ENCODE measurements around the gene ABL2. TPM values are rescaled to one million over a fixed set of nuclear protein-coding genes. Genes with fewer than 3 reads are reported as not detected.

Gene ABL2
- total RNA-seq, 8 experiments from 2014 or later: 12.3 to 26.6 (median 18.1) TPM

GRCh38 chr1:179094818-179095217, 134.7 kb downstream of the ABL2 start:
- no peak for ATAC-seq (replicated peaks in 6 of 8)
- 71 to 100% (median 75%) methylated on average over 1 to 5 of the region's 5 CpGs; no CpG with 5 or more reads in 3 of the 10 experiments for WGBS, 10 experiments

GRCh38 chr1:179092896-179093461, 136.5 kb downstream of the ABL2 start:
- ATAC-seq (replicated peaks in 6 of 8): no peak
- peaks cover 17 to 22% of the 10 kb centered on the region in 2 donors for H3K4me1 ChIP-seq (replicated peaks in 1 of 2)
- H3K27ac ChIP-seq: no peak overlapping the region
- 83 to 100% (median 91%) methylated on average over 1 to 7 of the region's 9 CpGs for WGBS, 10 experiments
- in situ Hi-C loops (cut with MboI; ENCODE audit: low pct_unique_long_range_greater_than_20kb in 2 of 9, low sequenced_read_pairs in 9 of 9, unreplicated experiment in 9 of 9): loop anchor here in 5 of 9 experiments (25.0 kb wide), 1 partner anchor 269 kb away; the partner anchor contains the start of gene AXDND1 (in 5 of the 5)
- H3K4me3 ChIP-seq: no peak overlapping the region

More at GRCh38 chr1:179094818-179095217, 134.7 kb downstream of the ABL2 start:
- Histone ChIP-seq H3K4me1 (replicated peaks in 1 of 2) (peaks cover 17 to 22% of the 10 kb centered on the region in 2 donors), H3K4me3 (no peak overlapping the region), H3K27ac (no peak overlapping the region)
- in situ Hi-C loops (cut with MboI; ENCODE audit: low pct_unique_long_range_greater_than_20kb in 2 of 9, low sequenced_read_pairs in 9 of 9, unreplicated experiment in 9 of 9): loop anchor here in 5 of 9 experiments (25.0 kb wide), 1 partner anchor 267 kb away; the partner anchor contains the start of gene AXDND1 (in 5 of the 5)

GRCh38 chr1:179091691-179092165, 137.7 kb downstream of the ABL2 start:
- peaks cover 17 to 22% of the 10 kb centered on the region in 2 donors for H3K4me1 ChIP-seq (replicated peaks in 1 of 2)
- no peak overlapping the region for H3K4me3 ChIP-seq
- in situ Hi-C loops (cut with MboI; ENCODE audit: low pct_unique_long_range_greater_than_20kb in 2 of 9, low sequenced_read_pairs in 9 of 9, unreplicated experiment in 9 of 9): loop anchor here in 5 of 9 experiments (25.0 kb wide), 1 partner anchor 271 kb away; the partner anchor contains the start of gene AXDND1 (in 5 of the 5)
- 31 to 100% (median 58%) methylated on average over 1 to 4 of the region's 5 CpGs; no CpG with 5 or more reads in 5 of the 10 experiments for WGBS, 10 experiments
- H3K27ac ChIP-seq: peak overlapping the region; percentile 27 to 84
- ATAC-seq (replicated peaks in 6 of 8): peak in 5 of 8 experiments; percentile 67 to 86 (median 84)

- 40 to 100% (median 83%) methylated on average over 1 to 3 of the region's 4 CpGs for WGBS, 10 experiments
- H3K4me1 ChIP-seq (replicated peaks in 1 of 2): peaks cover 17 to 22% of the 10 kb centered on the region in 2 donors
- H3K27ac ChIP-seq: peak overlapping the region in 1 of 2 donors; percentile 84
- in situ Hi-C loops (cut with MboI; ENCODE audit: low pct_unique_long_range_greater_than_20kb in 2 of 9, low sequenced_read_pairs in 9 of 9, unreplicated experiment in 9 of 9): loop anchor here in 5 of 9 experiments (25.0 kb wide), 1 partner anchor 271 kb away; the partner anchor contains the start of gene AXDND1 (in 5 of the 5)
- no peak overlapping the region for H3K4me3 ChIP-seq
- peak in 2 of 8 experiments; percentile 11 to 51 for ATAC-seq (replicated peaks in 6 of 8)
Observed at GRCh38 chr1:179090923-179091322, 138.6 kb downstream of the ABL2 start.

- in situ Hi-C loops (cut with MboI; ENCODE audit: low pct_unique_long_range_greater_than_20kb in 2 of 9, low sequenced_read_pairs in 9 of 9, unreplicated experiment in 9 of 9): loop anchor here in 5 of 9 experiments (25.0 kb wide), 1 partner anchor 272 kb away; the partner anchor contains the start of gene AXDND1 (in 5 of the 5)
- H3K27ac ChIP-seq: peak overlapping the region in 1 of 2 donors; percentile 84
- peaks cover 17 to 22% of the 10 kb centered on the region in 2 donors for H3K4me1 ChIP-seq (replicated peaks in 1 of 2)
- WGBS, 10 experiments: 33 to 85% (median 75%) methylated on average over 1 to 8 of the region's 8 CpGs; no CpG with 5 or more reads in 2 of the 10 experiments
- H3K4me3 ChIP-seq: no peak overlapping the region
- peak in 6 of 8 experiments; percentile 5 to 68 (median 32) for ATAC-seq (replicated peaks in 6 of 8)
Observed at GRCh38 chr1:179090522-179090921, 139.0 kb downstream of the ABL2 start.

- Histone ChIP-seq H3K27ac (no peak overlapping the region), H3K4me3 (no peak overlapping the region), H3K4me1 (replicated peaks in 1 of 2) (peaks cover 17 to 22% of the 10 kb centered on the region in 2 donors)
- 43 to 100% (median 82%) methylated on average over 1 to 10 of the region's 16 CpGs; no CpG with 5 or more reads in 5 of the 10 experiments for WGBS, 10 experiments
- ATAC-seq (replicated peaks in 6 of 8): peak in 1 of 8 experiments; percentile 39
- in situ Hi-C loops (cut with MboI; ENCODE audit: low pct_unique_long_range_greater_than_20kb in 2 of 9, low sequenced_read_pairs in 9 of 9, unreplicated experiment in 9 of 9): loop anchor here in 5 of 9 experiments (25.0 kb wide), 1 partner anchor 272 kb away; the partner anchor contains the start of gene AXDND1 (in 5 of the 5)
Observed at GRCh38 chr1:179089827-179090482, 139.5 kb downstream of the ABL2 start.

GRCh38 chr1:179087665-179088064, 141.8 kb downstream of the ABL2 start:
- in situ Hi-C loops (cut with MboI; ENCODE audit: low pct_unique_long_range_greater_than_20kb in 2 of 9, low sequenced_read_pairs in 9 of 9, unreplicated experiment in 9 of 9): loop anchor here in 5 of 9 experiments (25.0 kb wide), 1 partner anchor 275 kb away; the partner anchor contains the start of gene AXDND1 (in 5 of the 5)
- Histone ChIP-seq H3K4me3 (no peak overlapping the region), H3K27ac (no peak overlapping the region), H3K4me1 (replicated peaks in 1 of 2) (peaks cover 20 to 27% of the 10 kb centered on the region in 2 donors)
- no peak for ATAC-seq (replicated peaks in 6 of 8)
- 64% methylated on average over 6 of the region's 11 CpGs; no CpG with 5 or more reads in 9 of the 10 experiments for WGBS, 10 experiments

GRCh38 chr1:179083533-179083932, 145.9 kb downstream of the ABL2 start:
- 50 to 100% (median 100%) methylated on average over 1 to 7 of the region's 8 CpGs; no CpG with 5 or more reads in 5 of the 10 experiments for WGBS, 10 experiments
- H3K4me3 ChIP-seq: no peak overlapping the region
- in situ Hi-C loops (cut with MboI; ENCODE audit: low pct_unique_long_range_greater_than_20kb in 2 of 9, low sequenced_read_pairs in 9 of 9, unreplicated experiment in 9 of 9): loop anchor here in 5 of 9 experiments (25.0 kb wide), 1 partner anchor 279 kb away; the partner anchor contains the start of gene AXDND1 (in 5 of the 5)

GRCh38 chr1:179082999-179083335, 146.5 kb downstream of the ABL2 start:
- H3K4me3 ChIP-seq: peak overlapping the region; percentile 42 to 66 (median 61)
- in situ Hi-C loops (cut with MboI; ENCODE audit: low pct_unique_long_range_greater_than_20kb in 2 of 9, low sequenced_read_pairs in 9 of 9, unreplicated experiment in 9 of 9): loop anchor here in 5 of 9 experiments (25.0 kb wide), 1 partner anchor 279 kb away; the partner anchor contains the start of gene AXDND1 (in 5 of the 5)
- peaks cover 2 to 9% of the 10 kb centered on the region in 2 donors for H3K4me1 ChIP-seq (replicated peaks in 1 of 2)
- H3K27ac ChIP-seq: no peak overlapping the region
- no peak for ATAC-seq (replicated peaks in 6 of 8)
- 0 to 11% (median 0%) methylated on average over 1 to 3 of the region's 3 CpGs; no CpG with 5 or more reads in 7 of the 10 experiments for WGBS, 10 experiments

More at GRCh38 chr1:179083533-179083932, 145.9 kb downstream of the ABL2 start:
- H3K4me1 ChIP-seq (replicated peaks in 1 of 2): peaks cover 2 to 9% of the 10 kb centered on the region in 2 donors
- no peak for ATAC-seq (replicated peaks in 6 of 8)
- no peak overlapping the region for H3K27ac ChIP-seq

- Histone ChIP-seq H3K27ac (peak overlapping the region in 1 of 2 donors; percentile 8), H3K4me3 (peak overlapping the region; percentile 42 to 66 (median 61)), H3K4me1 (replicated peaks in 1 of 2) (peaks cover 2 to 9% of the 10 kb centered on the region in 2 donors)
- peak; percentile 37 to 67 (median 57) for ATAC-seq (replicated peaks in 6 of 8)
- 0 to 4% (median 1%) methylated on average over 4 to 13 of the region's 52 CpGs; no CpG with 5 or more reads in 4 of the 10 experiments for WGBS, 10 experiments
- in situ Hi-C loops (cut with MboI; ENCODE audit: low pct_unique_long_range_greater_than_20kb in 2 of 9, low sequenced_read_pairs in 9 of 9, unreplicated experiment in 9 of 9): loop anchor here in 5 of 9 experiments (25.0 kb wide), 1 partner anchor 280 kb away; the partner anchor contains the start of gene AXDND1 (in 5 of the 5)
Observed at GRCh38 chr1:179082333-179082998, 147.0 kb downstream of the ABL2 start.

GRCh38 chr1:179081687-179082332, 147.7 kb downstream of the ABL2 start, which contains the start of gene TOR3A:
Gene TOR3A (plus strand): TSS chr1:179082070. CDS start chr1:179082129, 59 bp downstream.
- H3K4me3 ChIP-seq: peak within 1 kb of the TSS; percentile 42 to 66 (median 61)
- H3K27ac ChIP-seq: peak within 1 kb of the TSS in 1 of 2 donors; percentile 8
- in situ Hi-C loops (cut with MboI; ENCODE audit: low pct_unique_long_range_greater_than_20kb in 2 of 9, low sequenced_read_pairs in 9 of 9, unreplicated experiment in 9 of 9): loop anchor here in 5 of 9 experiments (25.0 kb wide), 1 partner anchor 280 kb away; the partner anchor contains the start of gene AXDND1 (in 5 of the 5)
- peaks cover 2 to 9% of the 10 kb centered on the region in 2 donors for H3K4me1 ChIP-seq (replicated peaks in 1 of 2)
- WGBS, 10 experiments: 0 to 13% (median 3%) methylated on average over 9 to 27 of the region's 51 CpGs; no CpG with 5 or more reads in 7 of the 10 experiments
- peak; percentile 84 to 93 (median 93) for ATAC-seq (replicated peaks in 6 of 8)
